ENCODE data around the gene PLEKHG1.

PLEKHG1 gene

DNA sequence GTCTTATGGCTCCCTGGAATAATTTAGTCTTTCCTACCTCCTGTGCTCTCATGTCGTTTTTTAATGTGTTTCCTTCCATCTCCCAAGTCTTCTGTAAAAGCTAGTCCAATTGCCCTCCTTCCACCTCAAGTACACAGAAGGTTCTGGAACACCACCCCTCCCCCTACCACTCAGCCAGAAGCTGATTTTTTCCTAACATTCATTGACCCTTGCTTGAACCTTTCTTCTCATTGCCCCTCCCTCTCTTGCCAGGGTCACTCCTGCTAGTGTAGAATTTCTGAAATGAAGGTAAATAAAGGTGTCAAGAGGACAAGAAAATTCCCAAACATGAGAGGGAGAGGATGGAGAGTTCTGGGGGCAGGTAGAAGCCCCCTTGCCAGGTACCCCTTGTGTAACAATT lies 38.6 kb downstream of the PLEKHG1 start:
- Histone ChIP-seq H3K27ac (ENCODE audit: low read length) (no peak overlapping the region), H3K4me3 (ENCODE audit: low read length) (no peak overlapping the region), H3K4me1 (ENCODE audit: control insufficient read depth, insufficient read depth, low read length) (no peaks in the 10 kb centered on the region), H3K36me3 (ENCODE audit: control insufficient read depth, insufficient read depth, low read length) (no peaks in the 10 kb centered on the region), H3K27me3 (ENCODE audit: control insufficient read depth, insufficient read depth, low read length) (no peaks in the 10 kb centered on the region), H3K9me3 (ENCODE audit: control insufficient read depth, insufficient read depth, low read length) (no peaks in the 10 kb centered on the region)
- DNase-seq (ENCODE audit: low read depth, low spot score): no peak
- no CpG with 5 or more reads among the region's 1 CpG for WGBS (ENCODE audit: insufficient coverage, insufficient read length)

DNA sequence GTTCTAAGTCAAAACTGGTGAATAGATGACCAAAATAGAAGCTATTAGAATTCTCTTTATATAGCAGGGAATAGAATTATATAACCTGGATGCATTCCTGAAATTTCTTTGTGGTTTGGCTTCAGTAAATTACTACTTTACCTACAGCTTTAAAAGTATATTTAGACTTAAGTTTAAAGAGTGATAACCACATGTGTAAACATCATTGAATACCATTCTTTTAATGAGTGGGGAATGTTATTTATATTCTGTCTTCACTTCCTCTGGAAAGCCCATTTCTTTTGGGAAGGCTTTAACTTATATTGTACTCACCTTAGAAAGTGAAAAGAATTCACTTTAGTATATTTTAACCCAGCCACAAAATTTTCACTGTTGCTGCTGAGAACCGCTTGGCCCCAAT lies 39.1 kb downstream of the PLEKHG1 start:
- Histone ChIP-seq H3K4me3 (ENCODE audit: low read length) (no peak overlapping the region), H3K27ac (ENCODE audit: low read length) (no peak overlapping the region), H3K36me3 (ENCODE audit: control insufficient read depth, insufficient read depth, low read length) (no peaks in the 10 kb centered on the region), H3K9me3 (ENCODE audit: control insufficient read depth, insufficient read depth, low read length) (no peaks in the 10 kb centered on the region), H3K4me1 (ENCODE audit: control insufficient read depth, insufficient read depth, low read length) (no peaks in the 10 kb centered on the region), H3K27me3 (ENCODE audit: control insufficient read depth, insufficient read depth, low read length) (no peaks in the 10 kb centered on the region)
- WGBS (ENCODE audit: insufficient coverage, insufficient read length): no CpG with 5 or more reads among the region's 1 CpG
- no peak for DNase-seq (ENCODE audit: low read depth, low spot score)

DNA sequence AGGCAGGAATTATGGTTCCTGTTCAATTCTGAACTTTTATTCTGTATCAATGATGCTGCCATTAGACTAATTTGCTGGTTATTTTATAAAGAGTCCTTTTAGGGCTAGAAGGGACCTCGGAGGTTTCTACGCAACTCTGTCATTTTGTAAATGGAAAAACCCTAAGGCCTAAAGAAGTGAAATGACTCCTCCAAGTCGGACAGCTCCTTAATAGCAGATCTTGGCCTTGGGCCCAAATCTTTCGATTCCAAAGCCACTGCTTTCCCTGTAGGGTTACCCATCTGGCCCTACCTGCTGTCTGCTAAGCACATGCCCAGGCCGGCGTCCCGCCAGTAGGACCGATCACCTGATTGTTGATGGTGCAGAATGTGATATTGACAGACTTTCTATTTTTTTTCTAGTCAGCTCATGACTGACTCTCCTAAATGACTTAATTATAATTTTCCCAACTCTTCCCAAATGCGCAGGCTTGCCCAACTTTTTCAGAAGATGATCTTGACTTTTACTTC lies 40.2 kb downstream of the PLEKHG1 start:
- WGBS (ENCODE audit: insufficient coverage, insufficient read length): no CpG with 5 or more reads among the region's 9 CpGs
- no peaks in the 10 kb centered on the region for H3K4me1 ChIP-seq (ENCODE audit: control insufficient read depth, insufficient read depth, low read length)
- H3K36me3 ChIP-seq (ENCODE audit: control insufficient read depth, insufficient read depth, low read length): no peaks in the 10 kb centered on the region
- DNase-seq (ENCODE audit: low read depth, low spot score): no peak
- H3K9me3 ChIP-seq (ENCODE audit: control insufficient read depth, insufficient read depth, low read length): no peaks in the 10 kb centered on the region
- H3K27ac ChIP-seq (ENCODE audit: low read length): no peak overlapping the region
- no peak overlapping the region for H3K4me3 ChIP-seq (ENCODE audit: low read length)
- H3K27me3 ChIP-seq (ENCODE audit: control insufficient read depth, insufficient read depth, low read length): no peaks in the 10 kb centered on the region

- WGBS (ENCODE audit: insufficient coverage, insufficient read length): no CpG with 5 or more reads among the region's 7 CpGs
- H3K27ac ChIP-seq (ENCODE audit: low read length): no peak overlapping the region
- H3K4me1 ChIP-seq (ENCODE audit: control insufficient read depth, insufficient read depth, low read length): no peaks in the 10 kb centered on the region
These were observed 41.0 kb downstream of the PLEKHG1 start for GRCh38 chr6:150640556-150641209.

DNA sequence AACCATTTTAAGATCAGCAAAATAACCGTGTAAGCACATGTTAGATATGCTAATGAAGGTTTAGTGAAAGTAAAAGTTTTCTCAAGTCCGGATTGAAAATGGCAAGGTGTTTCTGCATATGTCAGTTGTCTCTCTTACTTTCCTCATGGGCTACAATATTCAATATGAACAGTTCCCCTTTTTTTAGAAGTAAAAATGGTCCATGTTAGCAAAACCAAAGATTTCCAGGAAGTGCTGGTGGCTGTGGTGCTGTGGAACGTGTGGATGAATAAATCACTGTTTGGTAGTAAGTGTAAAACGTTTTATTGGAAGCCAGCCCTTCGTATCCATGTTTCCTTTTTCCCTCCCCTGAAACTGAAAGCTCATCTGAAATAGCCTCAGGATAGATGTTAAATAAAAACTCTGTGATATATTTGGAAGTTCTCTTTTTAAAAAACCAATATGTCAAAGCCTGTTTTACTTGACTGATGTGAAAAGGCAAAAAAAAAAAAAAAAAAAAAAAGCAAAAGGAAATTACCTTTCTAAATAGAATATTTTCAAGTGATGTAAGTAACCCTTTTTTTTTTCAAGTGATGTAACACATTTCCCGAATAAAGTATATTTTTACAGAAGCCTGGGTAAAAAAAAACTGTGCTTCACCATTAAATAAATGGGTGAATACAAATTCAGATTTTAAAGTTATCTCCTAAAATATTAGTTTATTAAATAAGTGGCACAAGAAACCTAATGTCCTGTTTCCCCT lies 41.9 kb downstream of the PLEKHG1 start:
- no CpG with 5 or more reads among the region's 6 CpGs for WGBS (ENCODE audit: insufficient coverage, insufficient read length)
- DNase-seq (ENCODE audit: low read depth, low spot score): no peak
- Histone ChIP-seq H3K4me1 (ENCODE audit: control insufficient read depth, insufficient read depth, low read length) (no peaks in the 10 kb centered on the region), H3K27me3 (ENCODE audit: control insufficient read depth, insufficient read depth, low read length) (no peaks in the 10 kb centered on the region), H3K27ac (ENCODE audit: low read length) (no peak overlapping the region), H3K36me3 (ENCODE audit: control insufficient read depth, insufficient read depth, low read length) (no peaks in the 10 kb centered on the region), H3K9me3 (ENCODE audit: control insufficient read depth, insufficient read depth, low read length) (no peaks in the 10 kb centered on the region), H3K4me3 (ENCODE audit: low read length) (no peak overlapping the region)

More at GRCh38 chr6:150640556-150641209, 41.0 kb downstream of the PLEKHG1 start:
- no peak overlapping the region for H3K4me3 ChIP-seq (ENCODE audit: low read length)
- no peaks in the 10 kb centered on the region for H3K36me3 ChIP-seq (ENCODE audit: control insufficient read depth, insufficient read depth, low read length)
- no peak for DNase-seq (ENCODE audit: low read depth, low spot score)
- no peaks in the 10 kb centered on the region for H3K9me3 ChIP-seq (ENCODE audit: control insufficient read depth, insufficient read depth, low read length)
- no peaks in the 10 kb centered on the region for H3K27me3 ChIP-seq (ENCODE audit: control insufficient read depth, insufficient read depth, low read length)

- H3K36me3 ChIP-seq (ENCODE audit: control insufficient read depth, insufficient read depth, low read length): no peaks in the 10 kb centered on the region
- no CpG with 5 or more reads among the region's 2 CpGs for WGBS (ENCODE audit: insufficient coverage, insufficient read length)
- no peak overlapping the region for H3K4me3 ChIP-seq (ENCODE audit: low read length)
- H3K4me1 ChIP-seq (ENCODE audit: control insufficient read depth, insufficient read depth, low read length): no peaks in the 10 kb centered on the region
- H3K27me3 ChIP-seq (ENCODE audit: control insufficient read depth, insufficient read depth, low read length): no peaks in the 10 kb centered on the region
- no peak overlapping the region for H3K27ac ChIP-seq (ENCODE audit: low read length)
- DNase-seq (ENCODE audit: low read depth, low spot score): no peak
- no peaks in the 10 kb centered on the region for H3K9me3 ChIP-seq (ENCODE audit: control insufficient read depth, insufficient read depth, low read length)
These were observed 46.5 kb downstream of the PLEKHG1 start for GRCh38 chr6:150646228-150646627.

DNA sequence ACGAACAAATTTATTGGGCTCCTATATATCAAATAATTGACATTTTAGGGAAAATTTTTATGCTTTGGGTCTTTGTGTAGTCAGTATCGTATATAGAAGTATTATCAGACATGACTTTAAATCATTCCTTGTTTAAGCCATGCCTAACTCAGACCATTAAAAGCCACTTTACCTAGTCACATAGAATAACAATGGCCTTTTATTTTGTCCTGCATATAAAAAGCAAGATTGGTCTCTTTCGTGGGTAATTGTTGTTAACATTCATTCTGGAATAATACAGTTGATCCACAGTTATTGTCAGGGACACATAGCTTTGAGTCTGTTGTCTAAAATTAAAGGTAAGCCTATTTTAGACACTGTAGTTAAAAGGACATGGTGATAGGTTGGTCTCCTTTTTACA lies 47.4 kb downstream of the PLEKHG1 start:
- Histone ChIP-seq H3K4me1 (ENCODE audit: control insufficient read depth, insufficient read depth, low read length) (no peaks in the 10 kb centered on the region), H3K9me3 (ENCODE audit: control insufficient read depth, insufficient read depth, low read length) (no peaks in the 10 kb centered on the region), H3K27me3 (ENCODE audit: control insufficient read depth, insufficient read depth, low read length) (no peaks in the 10 kb centered on the region), H3K36me3 (ENCODE audit: control insufficient read depth, insufficient read depth, low read length) (no peaks in the 10 kb centered on the region), H3K27ac (ENCODE audit: low read length) (no peak overlapping the region), H3K4me3 (ENCODE audit: low read length) (no peak overlapping the region)
- DNase-seq (ENCODE audit: low read depth, low spot score): no peak
- WGBS (ENCODE audit: insufficient coverage, insufficient read length): no CpG with 5 or more reads among the region's 3 CpGs
